HS-5 (cell line): Measurements from ENCODE around the gene TMEM234.

Experiments
- DNase-seq: peaks from one replicate; pipeline ENCODE4 v3.0.0-alpha.2; 2012; ENCODE audit warnings: low read depth

The TMEM234 gene

GRCh38 chr1:32199717-32200072 is 22.5 kb downstream of the TMEM234 start:
- DNase-seq = no peak

- DNase-seq = no peak
These were observed 23.0 kb downstream of the TMEM234 start for GRCh38 chr1:32199043-32199716.

GRCh38 chr1:32198237-32199042 is 23.7 kb downstream of the TMEM234 start:
- no peak for DNase-seq

DNA sequence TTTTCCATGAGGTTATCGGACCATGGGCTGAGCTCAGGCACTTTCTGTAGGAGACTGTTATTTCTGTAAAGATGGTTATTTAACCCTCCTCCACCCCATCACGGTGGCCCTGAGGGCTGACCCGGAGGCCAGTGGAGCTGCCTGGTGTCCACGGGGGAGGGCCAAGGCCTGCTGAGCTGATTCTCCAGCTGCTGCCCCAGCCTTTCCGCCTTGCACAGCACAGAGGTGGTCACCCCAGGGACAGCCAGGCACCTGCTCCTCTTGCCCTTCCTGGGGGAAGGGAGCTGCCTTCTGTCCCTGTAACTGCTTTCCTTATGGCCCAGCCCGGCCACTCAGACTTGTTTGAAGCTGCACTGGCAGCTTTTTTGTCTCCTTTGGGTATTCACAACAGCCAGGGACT is 24.3 kb downstream of the TMEM234 start:
- no peak for DNase-seq

DNA sequence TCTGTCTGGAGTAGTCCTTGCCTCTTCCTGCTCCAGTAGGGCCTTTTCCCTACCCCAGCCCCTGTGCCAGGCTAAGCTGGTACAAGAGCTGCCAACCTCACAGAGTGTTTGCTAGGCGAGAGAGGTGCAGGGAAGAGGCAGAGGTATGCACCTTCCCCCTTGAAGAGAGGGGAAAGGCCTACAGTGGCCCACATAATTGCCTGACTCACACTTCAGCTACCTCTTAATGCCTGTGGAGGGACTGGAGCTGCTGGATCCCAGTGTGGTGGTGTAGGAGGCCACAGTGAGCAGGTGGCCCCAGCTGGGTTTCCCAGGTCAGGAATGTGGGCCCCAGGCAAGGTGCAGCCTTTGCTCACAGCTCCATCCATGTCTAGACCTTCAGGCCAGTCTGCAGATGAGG is 25.1 kb downstream of the TMEM234 start:
- DNase-seq = no peak

- no peak for DNase-seq
These were observed 26.0 kb downstream of the TMEM234 start for GRCh38 chr1:32195972-32196823.

DNA sequence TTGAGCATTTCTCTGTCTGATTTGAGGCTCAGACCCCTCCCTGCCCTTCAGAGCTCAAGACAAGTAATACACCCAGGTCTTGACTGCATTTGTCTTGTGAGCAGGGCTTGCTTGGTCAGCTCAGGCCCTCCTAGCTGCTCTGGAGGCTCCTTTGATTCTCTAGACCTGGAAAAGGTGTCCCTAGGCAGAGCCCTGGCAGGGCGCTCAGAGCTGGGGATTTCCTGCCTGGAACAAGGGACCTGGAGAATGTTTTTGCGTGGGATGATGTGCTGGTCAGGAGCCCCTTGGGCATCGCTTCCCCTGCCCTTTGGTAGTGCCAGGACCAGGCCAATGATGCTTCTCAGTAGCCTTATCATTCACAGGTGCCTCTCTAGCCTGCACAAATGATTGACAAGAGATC is 26.6 kb downstream of the TMEM234 start:
- no peak for DNase-seq

GRCh38 chr1:32194984-32195383 is 27.2 kb downstream of the TMEM234 start:
- no peak for DNase-seq

DNA sequence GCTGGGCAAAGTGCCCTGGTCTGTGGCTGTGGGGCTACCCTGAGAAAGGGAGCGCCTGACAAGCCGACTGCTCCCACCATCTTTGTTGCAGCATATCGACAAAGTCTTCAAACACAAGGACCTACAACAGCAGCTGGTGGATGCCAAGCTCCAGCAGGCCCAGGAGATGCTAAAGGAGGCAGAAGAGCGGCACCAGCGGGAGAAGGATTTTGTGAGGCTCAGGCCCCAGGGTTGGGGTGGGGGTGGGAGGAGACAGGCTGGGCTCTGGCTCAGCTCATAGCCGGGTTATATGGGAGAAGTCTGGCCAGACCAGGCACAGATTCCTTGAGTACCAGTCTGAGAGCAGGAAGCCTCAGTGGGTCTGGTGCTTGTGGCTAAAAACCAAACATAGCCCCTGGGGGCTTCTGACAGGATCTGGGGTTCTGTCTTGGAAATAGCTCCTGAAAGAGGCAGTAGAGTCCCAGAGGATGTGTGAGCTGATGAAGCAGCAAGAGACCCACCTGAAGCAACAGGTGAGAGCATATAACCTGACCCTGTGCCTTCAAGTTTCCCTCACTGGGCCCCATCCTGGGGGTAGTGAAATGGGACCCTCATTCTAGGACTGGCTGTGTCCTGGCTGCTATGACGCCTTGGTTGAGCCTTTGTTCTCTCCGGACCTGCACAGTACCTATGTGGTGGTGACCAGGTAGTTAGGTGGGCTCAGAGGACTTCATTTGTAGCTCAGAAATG is 29.8 kb downstream of the TMEM234 start:
- DNase-seq = no peak

GRCh38 chr1:32187850-32188249 is 34.3 kb downstream of the TMEM234 start:
- DNase-seq = no peak

DNA sequence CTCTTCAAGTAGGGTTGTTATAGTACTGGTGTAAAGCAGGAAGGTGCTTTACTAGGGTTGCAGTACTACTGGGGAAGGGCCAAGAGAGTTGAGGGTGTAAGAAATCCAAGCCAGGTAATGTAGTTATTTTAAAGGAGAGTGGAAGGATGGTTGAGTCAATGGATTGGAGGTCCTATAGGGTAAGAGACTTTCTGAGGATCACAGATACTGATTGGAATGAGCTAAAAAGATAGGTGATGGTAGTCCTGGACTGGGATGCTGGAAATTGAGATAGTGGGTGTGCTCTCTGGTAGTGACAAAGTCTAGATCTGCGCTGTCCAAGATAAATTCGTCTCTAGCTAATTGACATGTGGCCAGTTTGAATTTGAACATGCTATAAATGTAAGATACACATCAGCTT is 35.7 kb downstream of the TMEM234 start:
- DNase-seq = no peak

DNA sequence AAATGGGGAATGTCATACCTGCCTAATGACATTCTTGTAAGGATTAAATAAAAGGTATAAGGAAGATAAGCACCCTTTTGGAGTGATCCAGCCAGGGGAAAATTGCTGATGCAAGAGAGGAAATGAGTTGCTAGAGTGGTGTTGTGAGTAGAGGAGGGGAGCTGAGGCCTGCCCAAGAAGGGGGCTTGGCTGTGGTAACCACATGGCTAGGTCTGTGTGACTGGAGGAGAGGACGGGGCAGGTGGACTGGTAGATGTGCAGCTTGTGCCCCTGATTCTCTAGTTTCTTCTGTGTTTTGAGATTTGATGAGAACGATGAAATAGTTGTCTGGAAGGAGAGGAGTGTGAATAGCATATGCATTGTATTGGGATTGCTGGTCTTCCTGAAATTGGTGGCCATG is 36.1 kb downstream of the TMEM234 start:
- no peak for DNase-seq

- no peak for DNase-seq
These were observed 37.5 kb downstream of the TMEM234 start for GRCh38 chr1:32184650-32185049.

DNA sequence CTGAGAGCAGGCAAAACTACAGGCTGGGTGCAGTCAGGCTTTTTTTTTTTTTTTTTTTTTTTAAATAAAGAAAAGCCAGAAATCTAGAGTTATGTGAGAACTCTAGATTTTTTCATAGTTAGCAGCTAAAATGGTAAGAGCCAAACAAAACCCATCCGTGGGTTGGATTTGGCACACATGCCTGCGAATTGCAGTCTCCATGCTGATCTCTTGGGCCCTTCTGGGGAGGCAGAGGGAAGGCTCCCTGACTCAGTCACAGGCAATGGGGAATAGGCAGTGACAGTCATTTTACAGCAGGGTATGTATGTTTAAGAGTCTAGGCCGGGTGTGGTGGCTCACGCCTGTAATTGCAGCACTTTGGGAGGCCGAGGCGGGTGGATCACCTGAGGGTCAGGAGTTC is 40.1 kb downstream of the TMEM234 start:
- no peak for DNase-seq

GRCh38 chr1:32181563-32181962 is 40.6 kb downstream of the TMEM234 start:
- no peak for DNase-seq

GRCh38 chr1:32181065-32181464 is 41.1 kb downstream of the TMEM234 start:
- DNase-seq = no peak

GRCh38 chr1:32180186-32181060 is 41.7 kb downstream of the TMEM234 start:
- DNase-seq = no peak

GRCh38 chr1:32179443-32180185 is 42.5 kb downstream of the TMEM234 start, which contains the start of gene TXLNA:
Gene TXLNA, plus strand, starts transcription at chr1:32179675. Its CDS starts 671 bp downstream, at chr1:32180346.
- peak; percentile 77 for DNase-seq

GRCh38 chr1:32179193-32179442 is 43.0 kb downstream of the TMEM234 start:
- DNase-seq = no peak

DNA sequence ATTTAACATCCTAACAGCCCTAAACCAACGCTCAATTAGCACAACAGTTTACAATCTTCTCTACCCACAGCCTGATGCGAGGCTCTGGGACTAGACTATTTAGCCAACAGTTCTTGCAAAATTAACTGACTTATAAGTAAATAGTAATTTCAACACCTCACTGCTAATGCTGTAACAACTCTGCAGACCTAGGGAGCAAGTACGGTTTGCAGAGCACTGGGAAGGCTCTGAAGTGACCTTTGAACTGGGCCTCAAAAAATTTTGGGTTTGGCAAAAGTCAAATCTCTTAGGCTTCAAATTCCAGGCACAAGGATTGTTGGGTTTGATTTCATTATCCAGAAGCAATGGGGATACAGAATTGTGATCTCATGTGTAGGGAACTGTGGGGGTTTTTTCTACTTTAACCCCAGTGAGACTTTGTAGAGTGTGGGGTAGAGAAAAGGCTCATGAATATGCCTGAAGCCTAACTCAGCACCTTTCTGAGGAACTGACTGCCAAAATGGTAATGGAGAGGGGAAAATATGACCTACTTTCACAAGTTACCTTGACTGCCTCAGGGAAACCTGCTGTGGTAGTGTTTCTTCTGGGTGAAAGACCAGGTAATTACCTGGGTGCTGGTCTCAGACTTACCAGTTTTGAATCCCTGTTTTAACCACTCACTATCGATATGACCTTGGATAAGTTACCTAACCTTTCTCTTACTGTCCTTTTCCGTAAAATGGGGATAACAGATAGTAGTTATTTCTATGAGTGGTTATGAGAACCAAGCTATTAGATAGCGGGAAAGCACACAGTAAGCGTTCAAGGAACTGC is 43.6 kb downstream of the TMEM234 start:
- no peak for DNase-seq
